Endodermal cell (in vitro differentiated cells): ENCODE measurements around the gene GAPDH. TPM values are rescaled to one million over a fixed set of nuclear protein-coding genes. Genes with fewer than 3 reads are reported as not detected.

Experiments used
- DNase-seq: peaks from one replicate; pipeline ENCODE4 v3.0.0-alpha.2; 2017
- H3K27ac ChIP-seq: 2 replicates; pipeline ENCODE4 v1.5.1; 2013; ENCODE audit warnings: mild to moderate bottlenecking, low read depth, low read length, moderate library complexity
- H3K27me3 ChIP-seq: 2 replicates; pipeline ENCODE4 v1.6.1; 2013; ENCODE audit warnings: mild to moderate bottlenecking, low read length, moderate library complexity; ENCODE audit not compliant: insufficient read depth, control insufficient read depth, poor library complexity, severe bottlenecking
- H3K36me3 ChIP-seq: 2 replicates; pipeline ENCODE4 v1.7.0; 2013; ENCODE audit warnings: mild to moderate bottlenecking, low read length, moderate library complexity; ENCODE audit not compliant: control insufficient read depth, insufficient read depth
- H3K4me1 ChIP-seq: one replicate; pipeline ENCODE4 v1.7.0; 2013; ENCODE audit warnings: low read length; ENCODE audit not compliant: control insufficient read depth, insufficient read depth
- H3K4me3 ChIP-seq: 2 replicates; pipeline ENCODE4 v1.5.1; 2013; ENCODE audit warnings: mild to moderate bottlenecking, low read length, moderate library complexity
- H3K9ac ChIP-seq: 2 replicates; pipeline ENCODE4 v1.6.1; 2013; ENCODE audit warnings: mild to moderate bottlenecking, low read length, moderate library complexity; ENCODE audit not compliant: poor library complexity, severe bottlenecking; ENCODE audit errors: extremely low read depth
- H3K9me3 ChIP-seq: 2 replicates; pipeline ENCODE4 v1.6.1; 2013; ENCODE audit warnings: mild to moderate bottlenecking, low read length, moderate library complexity; ENCODE audit not compliant: control insufficient read depth
- H3K27ac Mint-ChIP-seq: 2 replicates; pipeline ENCODE4 v1.8.0; 2020; ENCODE audit warnings: mixed read lengths
- H3K27me3 Mint-ChIP-seq: 2 replicates; pipeline ENCODE4 v1.8.0; 2021; ENCODE audit warnings: mild to moderate bottlenecking, mixed read lengths; ENCODE audit not compliant: insufficient read depth
- H3K36me3 Mint-ChIP-seq: 2 replicates; pipeline ENCODE4 v1.8.0; 2020; ENCODE audit warnings: low read depth, mixed read lengths
- H3K4me1 Mint-ChIP-seq: 2 replicates; pipeline ENCODE4 v1.8.0; 2020; ENCODE audit warnings: mixed read lengths
- H3K4me3 Mint-ChIP-seq: 2 replicates; pipeline ENCODE4 v1.8.0; 2020; ENCODE audit warnings: mild to moderate bottlenecking, moderate library complexity, mixed read lengths
- H3K9me3 Mint-ChIP-seq: 2 replicates; pipeline ENCODE4 v1.8.0; 2020; ENCODE audit warnings: mild to moderate bottlenecking, mixed read lengths
- WGBS, 2 experiments: methylation state at CpG; one replicate each; pipeline versions ENCODE4 v1.1.5 to v1.1.7; 2013; ENCODE audit warnings: missing lambda C conversion rate in 2 of 2, mixed read lengths in 1 of 2; ENCODE audit not compliant: insufficient coverage in 1 of 2, insufficient read length in 1 of 2; 5-methylcytosine and 5-hydroxymethylcytosine counted together
- total RNA-seq, 2 donors: library from RNA; stranded (reverse); fragmentation: NEBNext Ultra II Directional in 1 of 2; extraction: Animal tissue kit (Norgen Biotek cat#: 25700) in 1 of 2; gene quantifications; 2 replicates in 1 of 2; 3 replicates in 1 of 2; pipeline ENCODE4 v1.2.1, GENCODE V29; 2021
- TF ChIP-seq, protein P1 (sequence below): fragments of 200-600 bp; sonication (generic); conservative IDR thresholded peaks from 2 replicates; pipeline ENCODE4 v1.5.0; 2021; ENCODE audit warnings: antibody characterized with exemption, mild to moderate bottlenecking

GAPDH gene
- total RNA-seq, 2 donors from 2014 or later, result 2,848 to 5,273 TPM

DNA sequence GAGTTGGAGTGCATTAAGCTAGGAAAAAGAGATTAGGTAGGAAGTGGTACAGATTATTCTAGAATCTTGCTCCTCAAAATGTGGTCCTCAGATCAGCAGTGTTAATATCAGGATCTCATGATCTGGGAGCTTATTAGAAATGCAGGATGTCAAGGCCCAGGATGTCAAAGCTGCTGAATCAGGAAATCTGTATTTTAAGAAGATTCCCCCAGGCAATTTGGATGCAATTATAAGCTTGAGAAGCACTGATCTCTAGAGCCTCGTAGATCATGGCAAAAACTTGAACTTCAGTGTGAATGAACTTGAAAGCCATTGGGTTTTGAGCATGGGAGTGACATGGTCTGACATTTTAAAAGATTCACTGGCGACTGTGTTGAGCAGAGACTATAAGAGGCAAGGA is 33.9 kb upstream of the GAPDH start:
- no peak overlapping the region for H3K4me3 Mint-ChIP-seq
- H3K27me3 Mint-ChIP-seq, result no peaks in the 10 kb centered on the region
- no peaks in the 10 kb centered on the region for H3K9me3 ChIP-seq
- 92 to 97% methylated on average over 2 of the region's 2 CpGs for WGBS, 2 experiments
- no peaks in the 10 kb centered on the region for H3K9me3 Mint-ChIP-seq
- H3K9ac ChIP-seq, result no peak overlapping the region
- peaks cover 4% of the 10 kb centered on the region for H3K4me1 Mint-ChIP-seq
- H3K36me3 ChIP-seq, result peaks cover 71% of the 10 kb centered on the region
- H3K36me3 Mint-ChIP-seq, result peaks cover 43% of the 10 kb centered on the region
- DNase-seq, result no peak
- peaks cover 5% of the 10 kb centered on the region for H3K4me1 ChIP-seq
- H3K27me3 ChIP-seq, result no peaks in the 10 kb centered on the region
- H3K27ac ChIP-seq, result no peak overlapping the region
- TF ChIP-seq, protein P1, sequence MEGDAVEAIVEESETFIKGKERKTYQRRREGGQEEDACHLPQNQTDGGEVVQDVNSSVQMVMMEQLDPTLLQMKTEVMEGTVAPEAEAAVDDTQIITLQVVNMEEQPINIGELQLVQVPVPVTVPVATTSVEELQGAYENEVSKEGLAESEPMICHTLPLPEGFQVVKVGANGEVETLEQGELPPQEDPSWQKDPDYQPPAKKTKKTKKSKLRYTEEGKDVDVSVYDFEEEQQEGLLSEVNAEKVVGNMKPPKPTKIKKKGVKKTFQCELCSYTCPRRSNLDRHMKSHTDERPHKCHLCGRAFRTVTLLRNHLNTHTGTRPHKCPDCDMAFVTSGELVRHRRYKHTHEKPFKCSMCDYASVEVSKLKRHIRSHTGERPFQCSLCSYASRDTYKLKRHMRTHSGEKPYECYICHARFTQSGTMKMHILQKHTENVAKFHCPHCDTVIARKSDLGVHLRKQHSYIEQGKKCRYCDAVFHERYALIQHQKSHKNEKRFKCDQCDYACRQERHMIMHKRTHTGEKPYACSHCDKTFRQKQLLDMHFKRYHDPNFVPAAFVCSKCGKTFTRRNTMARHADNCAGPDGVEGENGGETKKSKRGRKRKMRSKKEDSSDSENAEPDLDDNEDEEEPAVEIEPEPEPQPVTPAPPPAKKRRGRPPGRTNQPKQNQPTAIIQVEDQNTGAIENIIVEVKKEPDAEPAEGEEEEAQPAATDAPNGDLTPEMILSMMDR, result no peak
- H3K27ac Mint-ChIP-seq, result no peak overlapping the region
- H3K4me3 ChIP-seq, result no peak overlapping the region

DNA sequence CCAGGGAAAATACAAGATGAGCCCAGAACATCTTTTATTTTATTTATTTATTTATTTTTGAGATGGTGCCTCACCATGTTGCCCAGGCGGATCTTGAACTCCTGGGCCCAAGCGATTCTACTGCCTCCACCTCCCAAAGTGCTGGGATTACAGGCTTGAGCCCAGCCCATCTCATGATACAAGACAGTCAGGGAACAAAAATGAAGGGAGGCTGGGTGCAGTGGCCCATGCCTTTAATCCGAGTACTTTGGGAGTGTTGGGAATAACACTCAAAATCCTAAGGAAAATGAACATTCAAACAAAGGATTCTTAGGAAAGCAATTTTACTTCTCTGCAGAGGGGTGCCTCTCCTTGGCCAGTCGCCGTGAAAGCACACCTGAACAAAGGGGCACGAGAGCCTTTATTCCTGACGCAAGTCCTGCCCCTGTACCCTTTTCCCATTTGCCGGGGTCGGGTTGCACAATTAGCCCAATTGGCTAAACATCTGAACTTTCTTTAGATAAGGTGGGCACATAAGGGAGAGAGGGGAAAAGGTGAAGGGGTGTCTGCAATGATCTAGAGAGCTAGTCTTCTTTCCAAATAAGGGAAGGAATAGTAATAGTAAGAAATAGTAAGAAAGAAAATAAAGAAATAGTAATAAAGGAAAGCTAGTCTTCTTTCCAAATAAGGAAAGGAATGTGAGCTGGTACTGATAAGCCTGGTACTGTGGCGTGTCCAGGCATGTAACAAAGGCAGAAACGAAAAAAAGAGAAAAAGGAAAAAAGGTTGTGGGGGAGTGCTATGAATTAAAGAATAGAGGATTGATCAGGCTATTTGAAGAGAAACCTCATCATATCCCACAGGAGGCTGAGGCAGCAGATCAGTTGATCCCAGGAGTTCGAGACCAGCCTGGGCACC is 27.0 kb upstream of the GAPDH start:
- H3K9me3 ChIP-seq, result no peaks in the 10 kb centered on the region
- H3K9ac ChIP-seq, result no peak overlapping the region
- H3K4me3 ChIP-seq, result no peak overlapping the region
- H3K27me3 ChIP-seq, result no peaks in the 10 kb centered on the region
- H3K4me1 Mint-ChIP-seq, result peaks cover 18% of the 10 kb centered on the region
- H3K27me3 Mint-ChIP-seq, result no peaks in the 10 kb centered on the region
- no peak overlapping the region for H3K27ac ChIP-seq
- H3K9me3 Mint-ChIP-seq, result no peaks in the 10 kb centered on the region
- TF ChIP-seq, protein P1, result no peak
- H3K4me1 ChIP-seq, result no peaks in the 10 kb centered on the region
- no peak overlapping the region for H3K4me3 Mint-ChIP-seq
- H3K36me3 ChIP-seq, result peaks cover 49% of the 10 kb centered on the region
- peaks cover 49% of the 10 kb centered on the region for H3K36me3 Mint-ChIP-seq
- H3K27ac Mint-ChIP-seq, result peak overlapping the region; percentile 78
- DNase-seq, result peak; percentile 77
- WGBS, 2 experiments, result 88 to 91% methylated on average over 11 to 12 of the region's 12 CpGs

DNA sequence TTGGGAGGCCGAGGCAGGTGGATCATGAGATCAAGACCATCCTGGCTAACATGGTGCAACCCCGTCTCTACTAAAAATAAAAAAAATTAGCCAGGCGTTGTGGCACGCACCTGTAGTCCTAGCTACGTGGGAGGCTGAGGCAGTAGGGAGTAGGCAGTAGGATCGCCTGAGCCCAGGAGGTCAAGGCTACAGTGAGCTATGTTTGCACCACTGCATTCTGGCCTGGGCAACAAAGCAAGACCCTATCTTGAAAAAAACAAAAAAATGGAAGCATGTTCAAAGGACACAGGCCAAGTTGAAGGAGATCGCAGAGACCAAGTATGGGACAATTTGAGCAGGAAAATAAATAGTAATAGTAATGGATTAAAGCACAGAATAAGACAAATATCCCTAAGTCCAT is 26.2 kb upstream of the GAPDH start:
- Histone ChIP-seq H3K27me3 (no peaks in the 10 kb centered on the region), H3K9me3 (no peaks in the 10 kb centered on the region), H3K9ac (no peak overlapping the region), H3K4me3 (no peak overlapping the region), H3K4me1 (no peaks in the 10 kb centered on the region), H3K27ac (no peak overlapping the region), H3K36me3 (peaks cover 54% of the 10 kb centered on the region)
- no peak for DNase-seq
- H3K4me3 Mint-ChIP-seq, result no peak overlapping the region
- no peak overlapping the region for H3K27ac Mint-ChIP-seq
- TF ChIP-seq, protein P1, result no peak
- H3K27me3 Mint-ChIP-seq, result no peaks in the 10 kb centered on the region
- peaks cover 54% of the 10 kb centered on the region for H3K36me3 Mint-ChIP-seq
- peaks cover 18% of the 10 kb centered on the region for H3K4me1 Mint-ChIP-seq
- no peaks in the 10 kb centered on the region for H3K9me3 Mint-ChIP-seq
- WGBS, 2 experiments, result 72 to 79% methylated on average over 5 to 7 of the region's 7 CpGs
